Measurements from ENCODE around the gene MOB3A.

The MOB3A gene

DNA sequence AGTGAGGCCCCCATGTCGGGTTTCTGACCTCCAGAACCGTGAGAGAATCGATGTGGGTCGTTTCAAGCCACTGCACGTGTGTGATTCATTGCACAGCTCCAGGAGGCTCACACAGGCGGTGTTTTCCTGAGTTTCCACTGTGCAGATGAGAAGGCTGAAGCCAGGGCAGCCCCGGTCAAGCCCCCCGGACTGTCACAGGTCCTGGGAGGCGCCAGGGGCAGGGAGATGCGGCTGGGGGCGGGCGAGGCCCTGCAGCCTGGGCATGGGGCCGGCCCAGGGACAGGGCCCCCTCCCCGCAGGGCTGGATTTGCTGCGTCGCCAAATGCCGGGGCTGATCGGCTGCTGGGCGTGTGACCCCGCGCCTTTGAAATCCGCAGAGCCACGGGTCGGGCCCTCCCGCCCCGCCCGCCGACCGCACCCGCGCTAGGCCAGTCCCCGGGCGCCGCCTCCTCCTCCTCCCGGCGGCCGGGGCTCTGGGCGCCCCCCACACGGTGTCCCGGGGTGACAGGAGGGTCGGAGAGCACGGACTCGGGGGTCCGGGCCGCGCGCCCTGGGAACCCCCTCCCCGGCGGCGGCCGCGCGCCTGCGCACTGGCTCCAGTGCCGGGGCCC, 35.1 kb downstream of the MOB3A start:
- Histone ChIP-seq H3K4me3 (ENCODE audit: low read length) (peak overlapping the region; percentile 80), H2AFZ (ENCODE audit: low read length) (peak overlapping the region; percentile 17), H3K36me3 (replicated peaks; ENCODE audit: insufficient read depth, low read length) (no peaks in the 10 kb centered on the region), H3K9me2 (replicated peaks; ENCODE audit: insufficient read depth, low read length) (no peaks in the 10 kb centered on the region), H3F3A (ENCODE audit: insufficient read depth, low read length) (peaks cover 23% of the 10 kb centered on the region), H4K20me1 (ENCODE audit: insufficient read depth, low read length) (no peaks in the 10 kb centered on the region), H3K27me3 (replicated peaks; ENCODE audit: insufficient read depth, low read length) (no peaks in the 10 kb centered on the region), H3K4me2 (ENCODE audit: low read depth, low read length) (peak overlapping the region; percentile 76), H3K9me3 (replicated peaks; ENCODE audit: insufficient read depth, low read length) (no peaks in the 10 kb centered on the region), H3K79me2 (ENCODE audit: low read length) (peaks cover 17% of the 10 kb centered on the region), H3K9ac (ENCODE audit: low read length) (peak overlapping the region; percentile 83), H3K4me1 (ENCODE audit: low read length) (peaks cover 22% of the 10 kb centered on the region), H3K27ac (ENCODE audit: low read length) (peak overlapping the region; percentile 77)
- TF ChIP-seq EZH2 (optimal IDR thresholded peaks at IDR 0.05; ENCODE audit: low read depth, low read length) (no peak), EZH2phosphoT487 (IDR thresholded peaks at IDR 0.05; ENCODE audit: low read length) (no peak)
- TF ChIP-seq, protein P1, sequence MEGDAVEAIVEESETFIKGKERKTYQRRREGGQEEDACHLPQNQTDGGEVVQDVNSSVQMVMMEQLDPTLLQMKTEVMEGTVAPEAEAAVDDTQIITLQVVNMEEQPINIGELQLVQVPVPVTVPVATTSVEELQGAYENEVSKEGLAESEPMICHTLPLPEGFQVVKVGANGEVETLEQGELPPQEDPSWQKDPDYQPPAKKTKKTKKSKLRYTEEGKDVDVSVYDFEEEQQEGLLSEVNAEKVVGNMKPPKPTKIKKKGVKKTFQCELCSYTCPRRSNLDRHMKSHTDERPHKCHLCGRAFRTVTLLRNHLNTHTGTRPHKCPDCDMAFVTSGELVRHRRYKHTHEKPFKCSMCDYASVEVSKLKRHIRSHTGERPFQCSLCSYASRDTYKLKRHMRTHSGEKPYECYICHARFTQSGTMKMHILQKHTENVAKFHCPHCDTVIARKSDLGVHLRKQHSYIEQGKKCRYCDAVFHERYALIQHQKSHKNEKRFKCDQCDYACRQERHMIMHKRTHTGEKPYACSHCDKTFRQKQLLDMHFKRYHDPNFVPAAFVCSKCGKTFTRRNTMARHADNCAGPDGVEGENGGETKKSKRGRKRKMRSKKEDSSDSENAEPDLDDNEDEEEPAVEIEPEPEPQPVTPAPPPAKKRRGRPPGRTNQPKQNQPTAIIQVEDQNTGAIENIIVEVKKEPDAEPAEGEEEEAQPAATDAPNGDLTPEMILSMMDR (IDR thresholded peaks at IDR 0.05; ENCODE audit: low read length): no peak
- DNase-seq: peak; percentile 80

GRCh38 chr19:2059422-2060201, 36.5 kb downstream of the MOB3A start:
- DNase-seq: no peak
- Histone ChIP-seq H2AFZ (ENCODE audit: low read length) (no peak overlapping the region), H4K20me1 (ENCODE audit: insufficient read depth, low read length) (no peaks in the 10 kb centered on the region), H3K36me3 (replicated peaks; ENCODE audit: insufficient read depth, low read length) (no peaks in the 10 kb centered on the region), H3K4me2 (ENCODE audit: low read depth, low read length) (peak overlapping the region; percentile 76; the same call in 1 of the 2 replicates), H3K4me3 (ENCODE audit: low read length) (no peak overlapping the region), H3K9me2 (replicated peaks; ENCODE audit: insufficient read depth, low read length) (no peaks in the 10 kb centered on the region), H3K27ac (ENCODE audit: low read length) (no peak overlapping the region; the same call in 1 of the 2 replicates), H3K79me2 (ENCODE audit: low read length) (peaks cover 17% of the 10 kb centered on the region), H3K4me1 (ENCODE audit: low read length) (peaks cover 28% of the 10 kb centered on the region), H3K9ac (ENCODE audit: low read length) (no peak overlapping the region), H3K27me3 (replicated peaks; ENCODE audit: insufficient read depth, low read length) (no peaks in the 10 kb centered on the region), H3K9me3 (replicated peaks; ENCODE audit: insufficient read depth, low read length) (no peaks in the 10 kb centered on the region), H3F3A (ENCODE audit: insufficient read depth, low read length) (peaks cover 23% of the 10 kb centered on the region)
- no peak for TF ChIP-seq EZH2phosphoT487 (IDR thresholded peaks at IDR 0.05; ENCODE audit: low read length)
- TF ChIP-seq EZH2 (optimal IDR thresholded peaks at IDR 0.05; ENCODE audit: low read depth, low read length): no peak
- TF ChIP-seq, protein P1 (IDR thresholded peaks at IDR 0.05; ENCODE audit: low read length): no peak

GRCh38 chr19:2058570-2059421, 37.3 kb downstream of the MOB3A start:
- Histone ChIP-seq H3K27me3 (replicated peaks; ENCODE audit: insufficient read depth, low read length) (no peaks in the 10 kb centered on the region), H4K20me1 (ENCODE audit: insufficient read depth, low read length) (no peaks in the 10 kb centered on the region), H3K36me3 (replicated peaks; ENCODE audit: insufficient read depth, low read length) (no peaks in the 10 kb centered on the region), H3K9me3 (replicated peaks; ENCODE audit: insufficient read depth, low read length) (no peaks in the 10 kb centered on the region), H3K4me2 (ENCODE audit: low read depth, low read length) (no peak overlapping the region), H3K4me1 (ENCODE audit: low read length) (peaks cover 28% of the 10 kb centered on the region), H3K79me2 (ENCODE audit: low read length) (peaks cover 17% of the 10 kb centered on the region), H3F3A (ENCODE audit: insufficient read depth, low read length) (peaks cover 23% of the 10 kb centered on the region), H3K4me3 (ENCODE audit: low read length) (no peak overlapping the region), H3K9ac (ENCODE audit: low read length) (no peak overlapping the region), H3K9me2 (replicated peaks; ENCODE audit: insufficient read depth, low read length) (no peaks in the 10 kb centered on the region), H2AFZ (ENCODE audit: low read length) (no peak overlapping the region), H3K27ac (ENCODE audit: low read length) (no peak overlapping the region)
- DNase-seq: no peak
- TF ChIP-seq EZH2phosphoT487 (IDR thresholded peaks at IDR 0.05; ENCODE audit: low read length) (no peak), EZH2 (optimal IDR thresholded peaks at IDR 0.05; ENCODE audit: low read depth, low read length) (no peak)
- TF ChIP-seq, protein P1 (IDR thresholded peaks at IDR 0.05; ENCODE audit: low read length): no peak
